RWPE2 (cell line): ENCODE data around the gene GPATCH8.

ENCODE experiments used
- ATAC-seq: fragments of 200-7000 bp; cut with Tn5 transposase; 3 replicates; pipeline ENCODE4 v1.9.1; 2021; ENCODE audit warnings: low read depth
- DNase-seq: peaks from one replicate; pipeline ENCODE4 v3.0.0-alpha.2; 2020; ENCODE audit warnings: low spot score
- H3K27ac ChIP-seq: fragments of 450-650 bp; 2 replicates; pipeline ENCODE4 v1.5.1; 2017; ENCODE audit warnings: mild to moderate bottlenecking; ENCODE audit not compliant: poor library complexity, severe bottlenecking
- H3K27me3 ChIP-seq: fragments of 250-450 bp; sonication (Bioruptor Pico); 2 replicates; pipeline ENCODE4 v1.5.1; 2021; ENCODE audit warnings: mild to moderate bottlenecking, moderate library complexity; ENCODE audit not compliant: insufficient read depth, poor library complexity, severe bottlenecking
- H3K36me3 ChIP-seq: fragments of 250-450 bp; sonication (Bioruptor Pico); 2 replicates; pipeline ENCODE4 v1.5.1; 2020; ENCODE audit warnings: low read depth, mild to moderate bottlenecking, moderate library complexity
- H3K4me1 ChIP-seq: fragments of 250-450 bp; sonication (Bioruptor Pico); 2 replicates; pipeline ENCODE4 v1.5.1; 2021; ENCODE audit warnings: mild to moderate bottlenecking, moderate library complexity; ENCODE audit not compliant: insufficient read depth, poor library complexity, severe bottlenecking
- H3K4me3 ChIP-seq: fragments of 250-450 bp; sonication (Bioruptor Pico); 2 replicates; pipeline ENCODE4 v1.5.1; 2021; ENCODE audit warnings: mild to moderate bottlenecking, moderate library complexity; ENCODE audit not compliant: severe bottlenecking
- H3K9me3 ChIP-seq: fragments of 250-450 bp; sonication (Bioruptor Pico); 2 replicates; pipeline ENCODE4 v1.5.1; 2021; ENCODE audit warnings: mild to moderate bottlenecking, moderate library complexity; ENCODE audit not compliant: severe bottlenecking
- CTCF ChIP-seq: fragments of 450-650 bp; IDR thresholded peaks from one replicate; pipeline ENCODE4 v1.5.1; 2017; ENCODE audit warnings: mild to moderate bottlenecking, moderate library complexity; ENCODE audit not compliant: poor library complexity, severe bottlenecking

GPATCH8 gene

DNA sequence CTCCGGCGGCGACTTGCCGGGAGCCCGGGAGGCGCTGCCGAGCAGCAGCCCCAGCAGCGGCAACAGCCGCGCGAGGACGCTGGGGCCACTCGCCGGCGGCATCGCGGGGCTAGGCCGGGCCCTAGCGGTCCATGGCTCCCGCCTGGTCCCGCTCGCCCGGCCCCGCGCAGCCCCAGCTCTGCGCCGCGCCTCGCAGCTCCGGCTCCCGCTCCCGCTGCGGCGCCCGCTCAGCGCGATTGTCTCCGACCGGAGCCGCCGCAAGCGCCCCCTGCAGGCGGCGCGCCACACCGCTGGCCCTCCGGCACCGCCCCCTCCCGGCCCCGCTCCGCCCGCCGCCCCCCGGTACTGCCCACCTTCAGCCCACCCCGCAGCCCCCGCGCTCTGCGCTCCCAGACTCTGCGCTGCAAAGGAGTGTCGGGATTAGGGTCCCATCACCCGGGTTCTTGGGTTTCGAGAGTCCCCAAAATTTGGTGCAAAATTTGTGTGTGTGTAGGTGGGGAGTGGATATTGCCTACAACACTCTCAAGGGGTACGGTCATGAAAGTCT lies 139.5 kb downstream of the GPATCH8 start, which contains the start of gene FAM171A2:
Gene FAM171A2, minus strand, starts transcription at position 241 of the 547 bp plus-strand sequence. Its CDS starts 139 bp downstream, at position 102.
- peak; percentile 65 for ATAC-seq
- H3K36me3 ChIP-seq: no peaks in the 10 kb centered on the region
- H3K27me3 ChIP-seq: no peaks in the 10 kb centered on the region
- no peaks in the 10 kb centered on the region for H3K4me1 ChIP-seq
- H3K27ac ChIP-seq: no peak within 1 kb of the TSS
- H3K4me3 ChIP-seq: peak within 1 kb of the TSS; percentile 72
- TF ChIP-seq CTCF: peak; percentile 95
- DNase-seq: no peak
- H3K9me3 ChIP-seq: no peaks in the 10 kb centered on the region

GRCh38 chr17:44362949-44363612 lies 140.1 kb downstream of the GPATCH8 start:
- Histone ChIP-seq H3K9me3 (no peaks in the 10 kb centered on the region), H3K4me1 (no peaks in the 10 kb centered on the region), H3K4me3 (peak overlapping the region; percentile 72), H3K27ac (no peak overlapping the region), H3K27me3 (no peaks in the 10 kb centered on the region), H3K36me3 (no peaks in the 10 kb centered on the region)
- peak; percentile 32; the same call in 2 of the 3 replicates for ATAC-seq
- TF ChIP-seq CTCF: no peak
- DNase-seq: no peak

DNA sequence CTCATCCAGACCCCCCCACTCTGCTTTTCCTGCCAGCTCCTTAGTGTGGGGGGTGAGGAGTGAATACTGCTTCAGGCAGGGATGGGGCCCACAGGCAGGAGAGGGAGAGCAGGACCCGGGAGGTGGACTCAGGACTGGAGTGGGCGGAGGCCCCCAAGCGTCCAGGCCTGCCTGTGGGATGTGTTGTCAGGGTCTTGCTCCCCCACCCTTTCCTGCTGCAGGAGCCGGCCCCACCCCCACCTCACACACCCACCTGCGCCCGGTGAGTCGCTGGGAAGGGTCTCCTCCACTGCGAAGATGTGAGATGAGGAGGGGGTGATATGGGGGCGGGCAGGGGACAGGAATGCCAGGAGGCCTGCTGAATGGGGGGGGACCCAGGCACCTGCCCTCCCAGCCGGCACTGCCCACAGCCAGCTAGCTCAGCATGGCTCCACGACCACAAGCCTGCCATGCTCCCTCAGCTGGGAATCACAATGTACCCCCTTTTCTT lies 140.7 kb downstream of the GPATCH8 start:
- Histone ChIP-seq H3K27ac (no peak overlapping the region), H3K27me3 (no peaks in the 10 kb centered on the region), H3K36me3 (no peaks in the 10 kb centered on the region), H3K4me1 (no peaks in the 10 kb centered on the region), H3K4me3 (peak overlapping the region; percentile 72), H3K9me3 (no peaks in the 10 kb centered on the region)
- TF ChIP-seq CTCF: no peak
- no peak for DNase-seq
- no peak for ATAC-seq

GRCh38 chr17:44361292-44362260 lies 141.6 kb downstream of the GPATCH8 start:
- H3K4me3 ChIP-seq: no peak overlapping the region
- H3K4me1 ChIP-seq: no peaks in the 10 kb centered on the region

More at GRCh38 chr17:44361292-44362260, 141.6 kb downstream of the GPATCH8 start:
- no peaks in the 10 kb centered on the region for H3K27me3 ChIP-seq
- H3K36me3 ChIP-seq: no peaks in the 10 kb centered on the region
- DNase-seq (no peak), ATAC-seq (no peak)
- TF ChIP-seq CTCF: no peak
- H3K27ac ChIP-seq: no peak overlapping the region
- no peaks in the 10 kb centered on the region for H3K9me3 ChIP-seq
